ENCODE data around the gene ARHGAP10. TPM values are rescaled to one million over a fixed set of nuclear protein-coding genes. Genes with fewer than 3 reads are reported as not detected.
A peak's percentile ranks its signal among the peaks of the same experiment; 100 is the strongest.

ARHGAP10 gene
- total RNA-seq, 4 donors from 2014 or later, result 7.0 to 52.8 (median 19.9) TPM

GRCh38 chr4:148069086-148069894 lies 337.4 kb downstream of the ARHGAP10 start:
- Histone ChIP-seq H3K4me3 (no peak overlapping the region), H3K27ac (no peak overlapping the region), H3K9me3 (peaks cover 0 to 2% (median 0%) of the 10 kb centered on the region in 4 donors), H3K4me1 (no peaks in the 10 kb centered on the region), H3K27me3 (no peaks in the 10 kb centered on the region), H3K36me3 (peaks cover 0 to 9% (median 0%) of the 10 kb centered on the region in 3 donors)
- TF ChIP-seq POLR2A (IDR thresholded peaks at IDR 0.05), result no peak
- DNase-seq, result no peak

GRCh38 chr4:148069895-148070178 lies 337.9 kb downstream of the ARHGAP10 start:
- no peak for DNase-seq
- no peaks in the 10 kb centered on the region for H3K4me1 ChIP-seq
- TF ChIP-seq POLR2A (IDR thresholded peaks at IDR 0.05) (no peak), CTCF (IDR thresholded peaks at IDR 0.05) (no peak)
- H3K27me3 ChIP-seq, result no peaks in the 10 kb centered on the region
- H3K27ac ChIP-seq, result no peak overlapping the region
- H3K36me3 ChIP-seq, result peaks cover 0 to 14% (median 0%) of the 10 kb centered on the region in 3 donors
- no peak overlapping the region for H3K4me3 ChIP-seq
- H3K9me3 ChIP-seq, result peaks cover 0 to 7% (median 0%) of the 10 kb centered on the region in 4 donors

GRCh38 chr4:148071009-148071408 lies 339.1 kb downstream of the ARHGAP10 start:
- Histone ChIP-seq H3K36me3 (peaks cover 0 to 22% (median 0%) of the 10 kb centered on the region in 3 donors), H3K4me3 (no peak overlapping the region), H3K9me3 (peaks cover 0 to 13% (median 2%) of the 10 kb centered on the region in 4 donors), H3K27me3 (no peaks in the 10 kb centered on the region), H3K4me1 (no peaks in the 10 kb centered on the region), H3K27ac (no peak overlapping the region)
- no peak for TF ChIP-seq CTCF (IDR thresholded peaks at IDR 0.05)
- no peak for TF ChIP-seq POLR2A (IDR thresholded peaks at IDR 0.05)
- peak in 1 of 3 donors; percentile 33 for DNase-seq

- H3K4me3 ChIP-seq, result no peak overlapping the region
- H3K9me3 ChIP-seq, result peaks cover 0 to 13% (median 2%) of the 10 kb centered on the region in 4 donors
- H3K27ac ChIP-seq, result no peak overlapping the region
- H3K36me3 ChIP-seq, result peaks cover 0 to 32% (median 0%) of the 10 kb centered on the region in 3 donors
- H3K4me1 ChIP-seq, result no peaks in the 10 kb centered on the region
- peak in 1 of 3 donors; percentile 26 for DNase-seq
- TF ChIP-seq CTCF (IDR thresholded peaks at IDR 0.05), result no peak
- no peak for TF ChIP-seq POLR2A (IDR thresholded peaks at IDR 0.05)
- H3K27me3 ChIP-seq, result no peaks in the 10 kb centered on the region
Measured at GRCh38 chr4:148072789-148073188, 340.9 kb downstream of the ARHGAP10 start.

GRCh38 chr4:148073349-148073748 lies 341.5 kb downstream of the ARHGAP10 start:
- DNase-seq, result no peak
- Histone ChIP-seq H3K9me3 (peaks cover 0 to 13% (median 2%) of the 10 kb centered on the region in 4 donors), H3K36me3 (peaks cover 0 to 38% (median 0%) of the 10 kb centered on the region in 3 donors), H3K27me3 (no peaks in the 10 kb centered on the region), H3K4me3 (no peak overlapping the region), H3K27ac (no peak overlapping the region), H3K4me1 (no peaks in the 10 kb centered on the region)
- no peak for TF ChIP-seq POLR2A (IDR thresholded peaks at IDR 0.05)
- TF ChIP-seq CTCF (IDR thresholded peaks at IDR 0.05), result no peak

- no peak overlapping the region for H3K27ac ChIP-seq
- no peak for TF ChIP-seq CTCF (IDR thresholded peaks at IDR 0.05)
- no peak for TF ChIP-seq POLR2A (IDR thresholded peaks at IDR 0.05)
- peaks cover 0 to 49% (median 0%) of the 10 kb centered on the region in 3 donors for H3K36me3 ChIP-seq
- DNase-seq, result peak in 1 of 3 donors; percentile 35
- peaks cover 0 to 13% (median 2%) of the 10 kb centered on the region in 4 donors for H3K9me3 ChIP-seq
- H3K4me1 ChIP-seq, result no peaks in the 10 kb centered on the region
- no peak overlapping the region for H3K4me3 ChIP-seq
- no peaks in the 10 kb centered on the region for H3K27me3 ChIP-seq
Measured at GRCh38 chr4:148074462-148074861, 342.6 kb downstream of the ARHGAP10 start.

Measured in Peyer's patch (tissue), 4 donors.